GM19455 (cell line): Measurements from ENCODE around the gene GAS7.

Experiments used
- ATAC-seq: cut with Tn5 transposase; IDR thresholded peaks from one replicate; pipeline ENCODE4 v1.9.1; 2021; ENCODE audit not compliant: unreplicated experiment

GAS7 gene

GRCh38 chr17:10198509-10199249, at the start of gene GAS7:
Gene GAS7 (minus strand): TSS chr17:10198606.
- peak; percentile 68 for ATAC-seq

- no peak for ATAC-seq
Observed at GRCh38 chr17:10247810-10248209, 49.4 kb upstream of the GAS7 start.

DNA sequence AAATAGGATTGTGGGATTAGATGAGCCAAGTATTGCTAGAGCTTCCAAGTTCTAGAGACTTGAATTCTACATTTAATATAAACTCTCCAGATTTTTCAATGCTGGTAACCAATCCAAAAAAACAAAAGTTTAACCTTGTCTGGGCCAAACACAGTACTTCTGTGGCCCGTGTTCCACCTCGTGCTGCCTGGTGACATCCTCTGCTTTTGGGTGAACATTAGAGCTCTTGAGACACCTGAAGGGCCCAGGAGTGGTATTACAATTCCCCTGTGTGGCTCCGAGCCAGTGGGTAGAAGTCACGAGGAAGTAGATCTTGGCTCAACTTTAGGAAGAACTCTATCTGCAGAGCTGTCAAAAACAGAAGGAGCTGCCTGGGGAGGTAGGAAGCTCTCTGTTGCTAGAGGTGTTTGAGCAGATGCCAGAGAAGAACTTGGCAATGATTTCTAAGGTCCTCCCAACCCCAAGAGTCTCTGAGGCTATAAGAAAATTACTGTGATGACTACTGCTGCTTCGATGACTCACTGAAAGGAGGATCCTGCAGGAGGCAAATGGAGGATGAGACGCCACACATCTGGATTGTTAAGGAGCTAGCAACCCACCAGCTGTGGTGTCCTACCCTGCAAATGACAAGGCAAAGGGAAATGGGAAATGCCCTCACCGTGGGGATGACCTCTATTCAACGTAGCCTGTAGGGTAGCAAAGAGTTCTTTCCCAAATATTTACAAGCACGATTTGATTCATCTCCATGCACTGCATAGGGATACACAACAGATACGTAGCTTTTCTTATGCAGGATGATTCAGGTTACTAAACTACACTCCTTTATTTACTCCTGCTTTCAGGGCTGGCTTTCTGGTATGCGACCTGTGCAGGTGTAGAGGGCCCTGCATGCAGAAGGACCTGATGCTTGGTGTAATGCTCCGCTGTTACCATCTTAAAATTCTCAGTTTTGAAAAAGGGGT, 45.8 kb upstream of the GAS7 start:
- no peak for ATAC-seq

DNA sequence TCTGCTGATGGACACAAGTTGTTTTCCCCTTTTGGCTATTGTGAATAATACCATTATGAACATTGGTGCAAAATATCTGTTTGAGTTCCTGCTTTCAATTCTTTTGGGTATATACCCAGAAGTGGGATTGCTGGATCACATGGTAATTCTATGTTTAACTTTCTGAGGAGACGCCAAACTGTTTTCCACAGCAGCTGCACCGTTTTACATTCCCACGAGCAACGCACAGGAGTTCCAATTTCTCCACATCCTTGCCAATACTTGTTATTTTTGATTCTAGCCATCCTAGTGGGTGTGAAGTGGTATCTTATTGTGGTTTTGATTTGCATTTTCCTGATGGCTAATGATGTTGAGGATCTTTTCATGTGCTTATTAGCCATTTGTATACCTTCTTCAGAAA, 43.4 kb upstream of the GAS7 start:
- ATAC-seq = no peak

- no peak for ATAC-seq
Observed at GRCh38 chr17:10238661-10239060, 40.3 kb upstream of the GAS7 start.

GRCh38 chr17:10234033-10234432, 35.6 kb upstream of the GAS7 start:
- no peak for ATAC-seq

DNA sequence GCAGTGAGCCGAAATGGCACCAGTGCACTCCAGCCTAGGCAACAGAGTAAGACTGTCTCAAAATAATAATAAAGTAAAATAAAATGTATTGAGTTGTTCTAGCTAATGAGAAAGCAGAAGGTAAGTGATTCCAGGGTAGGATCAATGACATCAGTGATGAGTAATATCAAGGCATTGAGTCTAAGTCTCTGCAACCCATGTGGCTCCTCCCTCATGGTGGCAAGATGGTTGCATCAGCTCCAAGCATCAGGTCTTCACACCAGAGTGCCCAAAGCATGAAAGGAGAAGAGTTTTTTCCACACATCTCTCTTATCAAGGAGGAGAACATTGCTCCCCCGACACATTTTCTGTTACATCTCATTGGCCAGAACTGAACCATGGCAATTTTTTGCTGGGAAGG, 34.8 kb upstream of the GAS7 start:
- no peak for ATAC-seq

GRCh38 chr17:10229181-10229580, 30.8 kb upstream of the GAS7 start:
- no peak for ATAC-seq

- no peak for ATAC-seq
Observed at GRCh38 chr17:10226930-10227695, 28.7 kb upstream of the GAS7 start.

DNA sequence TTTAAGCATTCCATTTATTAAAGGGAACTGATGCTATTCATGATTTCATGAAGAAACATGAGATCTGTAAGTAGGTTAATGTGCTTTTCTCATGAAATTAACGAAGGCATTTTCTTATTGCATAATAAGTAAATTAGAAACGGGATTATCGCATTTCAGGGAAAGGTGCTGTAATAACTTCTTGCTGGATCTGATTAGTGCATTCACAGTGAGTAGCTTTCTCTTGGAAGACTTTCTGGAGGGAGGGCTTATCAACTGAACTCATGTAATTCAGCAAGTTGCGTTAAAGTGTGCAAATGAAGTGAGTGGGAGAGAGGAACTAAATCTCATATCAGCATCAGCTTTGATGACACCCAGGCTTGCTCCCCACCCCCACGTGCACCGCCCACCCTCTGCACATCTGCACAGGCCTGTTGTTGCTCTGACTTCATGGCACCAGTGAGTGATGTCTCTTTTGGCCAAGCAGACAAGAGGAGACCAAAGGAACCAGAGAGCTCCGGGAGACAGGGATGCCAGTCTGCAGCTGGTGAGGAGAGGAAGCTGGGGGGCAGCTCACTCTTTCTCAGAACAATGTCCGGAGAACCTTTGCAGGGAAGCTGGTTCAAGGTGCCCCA, 26.3 kb upstream of the GAS7 start:
- no peak for ATAC-seq

GRCh38 chr17:10219193-10219592, 20.8 kb upstream of the GAS7 start:
- no peak for ATAC-seq

DNA sequence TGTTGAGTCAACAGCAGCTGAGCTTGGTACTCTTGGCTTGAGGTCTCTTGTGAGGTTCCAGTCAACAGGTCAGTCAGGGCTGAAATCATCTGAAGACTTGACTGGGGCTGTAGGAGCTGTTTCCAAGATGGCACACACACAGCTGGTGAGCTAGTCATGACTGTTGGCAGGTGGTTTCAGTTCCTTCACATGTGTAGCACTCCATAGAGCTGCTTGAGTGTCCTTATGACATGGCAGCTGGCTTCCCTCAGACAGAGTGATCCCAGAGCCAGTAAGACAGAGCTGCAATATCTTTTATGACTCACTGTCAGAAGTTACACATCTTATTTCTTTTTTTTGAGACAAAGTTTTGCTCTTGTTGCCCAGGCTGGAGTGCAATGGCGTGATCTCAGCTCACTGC, 19.5 kb upstream of the GAS7 start:
- no peak for ATAC-seq

DNA sequence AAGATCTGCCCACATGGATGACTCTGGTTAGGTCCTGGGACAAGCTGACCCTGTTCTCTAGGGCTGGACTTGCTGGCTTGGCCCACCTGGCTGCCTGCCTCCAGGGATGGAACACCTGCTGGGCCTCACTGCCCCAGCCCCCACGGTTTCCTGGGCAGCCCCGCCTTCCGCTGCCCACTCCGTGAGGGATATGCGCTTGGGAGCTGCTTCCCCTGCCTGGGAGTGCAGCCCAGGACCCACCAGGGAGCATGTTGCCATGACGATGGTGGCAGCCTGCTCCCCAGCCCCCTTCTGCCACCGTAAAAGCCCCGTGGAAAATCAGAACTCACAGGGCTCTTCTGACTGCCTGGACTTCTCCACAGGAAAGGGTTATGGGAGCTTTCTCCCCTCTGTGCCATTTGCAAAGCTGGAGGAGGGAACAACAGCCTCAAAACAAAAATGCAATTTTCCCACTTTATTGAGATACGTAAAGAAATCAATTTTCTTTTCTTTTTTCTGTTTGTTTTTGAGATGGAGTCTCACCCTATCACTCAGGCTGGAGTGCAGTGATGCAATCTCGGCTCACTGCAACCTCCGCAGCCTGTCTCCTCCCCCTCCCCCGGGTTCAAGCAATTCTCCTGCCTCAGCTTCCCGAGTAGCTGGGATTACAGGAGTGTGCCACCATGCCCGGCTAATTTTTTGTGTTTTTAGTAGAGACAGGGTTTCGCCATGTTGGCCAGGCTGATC, 18.0 kb upstream of the GAS7 start:
- ATAC-seq = no peak

DNA sequence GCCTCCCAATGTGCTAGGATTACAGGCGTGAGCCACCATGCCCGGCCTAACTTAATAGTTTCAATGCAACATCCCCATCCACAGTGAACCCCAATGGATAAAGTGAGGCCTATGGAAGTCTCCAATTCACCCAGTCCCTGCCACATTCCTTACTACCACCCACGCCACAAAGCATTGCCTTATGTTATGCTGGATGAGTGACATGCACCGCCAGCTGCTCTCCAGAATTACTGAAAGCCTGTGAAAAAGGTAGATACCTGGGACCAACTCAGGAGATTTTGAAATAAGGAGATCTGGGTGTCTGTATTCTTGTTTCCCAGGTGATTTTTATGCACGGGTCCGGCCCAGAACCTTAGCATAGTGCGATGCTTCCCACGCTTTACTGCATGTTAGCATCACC, 16.9 kb upstream of the GAS7 start:
- ATAC-seq = no peak

DNA sequence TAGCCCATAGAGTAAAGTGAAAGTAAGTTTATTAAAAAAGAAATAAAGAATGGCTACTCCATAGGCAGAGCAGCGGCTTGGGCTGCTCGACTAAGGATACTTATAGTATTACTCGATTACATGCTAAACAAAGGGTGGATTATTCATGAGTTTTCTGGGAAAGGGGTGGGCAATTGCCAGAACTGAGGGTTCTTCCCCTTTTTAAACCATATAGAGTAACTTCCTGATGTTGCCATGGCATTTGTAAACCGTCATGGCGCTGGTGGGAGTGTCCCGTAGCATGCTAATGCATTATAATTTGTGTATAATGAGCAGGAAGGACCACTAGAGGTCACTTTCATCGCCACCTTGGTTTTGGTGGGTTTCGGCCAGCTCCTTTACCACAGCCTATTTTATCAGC, 13.3 kb upstream of the GAS7 start:
- ATAC-seq = no peak

GRCh38 chr17:10210151-10210574, 11.8 kb upstream of the GAS7 start:
- ATAC-seq = no peak

GRCh38 chr17:10208604-10209193, 10.3 kb upstream of the GAS7 start:
- no peak for ATAC-seq

DNA sequence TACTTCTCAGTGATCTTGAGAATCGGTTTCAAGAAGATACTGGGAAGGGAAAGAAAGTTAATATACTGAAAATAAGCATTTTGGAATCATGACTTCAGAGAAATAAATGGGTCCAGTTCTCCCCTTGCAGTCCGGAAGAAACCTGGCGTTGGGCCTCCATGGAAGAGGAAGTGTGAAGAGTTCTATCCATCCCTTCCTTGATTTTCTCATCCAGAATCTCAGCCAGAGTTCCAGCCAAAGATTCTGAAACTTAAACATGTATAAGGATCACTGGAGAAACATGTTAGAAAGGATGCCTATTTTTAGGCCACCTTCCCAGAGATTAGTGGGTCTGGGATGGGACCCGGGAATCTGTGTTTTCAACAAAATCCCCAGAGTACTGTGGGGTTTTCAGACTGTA, 8.7 kb upstream of the GAS7 start:
- ATAC-seq = no peak

GRCh38 chr17:10205549-10206185, 7.3 kb upstream of the GAS7 start:
- ATAC-seq = no peak
